NCI-H1694 treated with DMSO at 0.1 percent for 48 hours (cell line): ENCODE results near the gene NUDT16L1.

ENCODE experiments used
- DNase-seq: peaks from one replicate; lab custom pipeline; 2025; lab: John Stamatoyannopoulos, UW

NUDT16L1 gene

GRCh38 chr16:4682084-4682591, 11.2 kb upstream of the NUDT16L1 start:
- DNase-seq, result no peak

- peak; percentile 36 for DNase-seq
Observed at GRCh38 chr16:4682616-4683254, 10.6 kb upstream of the NUDT16L1 start.

GRCh38 chr16:4683255-4684057, 9.9 kb upstream of the NUDT16L1 start:
- DNase-seq, result no peak

- no peak for DNase-seq
Observed at GRCh38 chr16:4684058-4684715, 9.2 kb upstream of the NUDT16L1 start.

- no peak for DNase-seq
Observed at GRCh38 chr16:4684763-4685162, 8.6 kb upstream of the NUDT16L1 start.

GRCh38 chr16:4685292-4685691, 8.1 kb upstream of the NUDT16L1 start:
- DNase-seq, result no peak

- no peak for DNase-seq
Observed at GRCh38 chr16:4685776-4686496, 7.4 kb upstream of the NUDT16L1 start.

- no peak for DNase-seq
Observed at GRCh38 chr16:4686497-4687210, 6.7 kb upstream of the NUDT16L1 start.

- no peak for DNase-seq
Observed at GRCh38 chr16:4687416-4687815, 5.9 kb upstream of the NUDT16L1 start.

- DNase-seq, result no peak
Observed at GRCh38 chr16:4687946-4688673, 5.3 kb upstream of the NUDT16L1 start.

GRCh38 chr16:4688674-4689045, 4.7 kb upstream of the NUDT16L1 start:
- DNase-seq, result no peak

GRCh38 chr16:4689091-4689671, 4.2 kb upstream of the NUDT16L1 start:
- DNase-seq, result no peak

GRCh38 chr16:4689864-4690704, 3.3 kb upstream of the NUDT16L1 start:
- DNase-seq, result no peak

GRCh38 chr16:4690946-4691665, 2.3 kb upstream of the NUDT16L1 start:
- no peak for DNase-seq

GRCh38 chr16:4691666-4692412, 1.5 kb upstream of the NUDT16L1 start:
- DNase-seq, result no peak

GRCh38 chr16:4692460-4693295, 684 bp upstream of the NUDT16L1 start:
- no peak for DNase-seq

GRCh38 chr16:4693956-4694641, 737 bp downstream of the NUDT16L1 start:
- no peak for DNase-seq
